ENCODE data around the gene TAF8.
A peak's percentile ranks its signal among the peaks of the same experiment; 100 is the strongest.

DNA sequence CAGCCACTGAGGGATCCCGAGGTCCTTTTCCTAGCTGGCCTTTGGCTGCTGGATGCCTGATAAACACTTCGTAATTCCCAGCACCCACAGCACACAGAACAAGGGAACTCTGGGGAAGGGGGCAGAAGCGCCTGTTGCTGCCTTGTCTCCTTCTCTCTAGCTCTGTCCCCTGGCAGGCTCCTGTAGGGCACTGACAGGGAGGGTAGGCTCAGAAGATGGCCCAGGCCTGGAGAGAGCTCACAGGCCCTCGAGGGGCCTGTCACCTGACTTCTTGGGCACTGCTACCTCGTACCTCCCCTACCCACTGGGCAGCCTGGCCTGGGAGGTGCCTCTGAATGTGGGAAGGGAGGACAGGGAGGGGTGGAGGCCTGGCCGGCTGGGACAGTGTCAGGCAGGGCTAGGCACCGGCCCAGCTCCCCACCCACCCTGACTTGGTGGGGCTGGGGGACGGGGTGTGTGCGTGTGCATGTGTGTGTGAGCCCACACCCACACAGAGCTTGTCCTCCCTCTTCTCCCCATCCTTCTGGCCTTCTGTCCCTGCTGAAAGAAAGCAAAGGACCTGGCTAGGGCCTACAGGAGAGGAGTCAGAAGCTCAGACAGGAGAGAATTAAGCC, 74.0 kb downstream of the TAF8 start:
- TF ChIP-seq POLR2A (IDR thresholded peaks at IDR 0.05) (no peak), POLR2AphosphoS5 (IDR thresholded peaks at IDR 0.05) (peak in 1 of 3 donors; percentile 32), EP300 (IDR thresholded peaks at IDR 0.05) (no peak)
- TF ChIP-seq, protein P1, sequence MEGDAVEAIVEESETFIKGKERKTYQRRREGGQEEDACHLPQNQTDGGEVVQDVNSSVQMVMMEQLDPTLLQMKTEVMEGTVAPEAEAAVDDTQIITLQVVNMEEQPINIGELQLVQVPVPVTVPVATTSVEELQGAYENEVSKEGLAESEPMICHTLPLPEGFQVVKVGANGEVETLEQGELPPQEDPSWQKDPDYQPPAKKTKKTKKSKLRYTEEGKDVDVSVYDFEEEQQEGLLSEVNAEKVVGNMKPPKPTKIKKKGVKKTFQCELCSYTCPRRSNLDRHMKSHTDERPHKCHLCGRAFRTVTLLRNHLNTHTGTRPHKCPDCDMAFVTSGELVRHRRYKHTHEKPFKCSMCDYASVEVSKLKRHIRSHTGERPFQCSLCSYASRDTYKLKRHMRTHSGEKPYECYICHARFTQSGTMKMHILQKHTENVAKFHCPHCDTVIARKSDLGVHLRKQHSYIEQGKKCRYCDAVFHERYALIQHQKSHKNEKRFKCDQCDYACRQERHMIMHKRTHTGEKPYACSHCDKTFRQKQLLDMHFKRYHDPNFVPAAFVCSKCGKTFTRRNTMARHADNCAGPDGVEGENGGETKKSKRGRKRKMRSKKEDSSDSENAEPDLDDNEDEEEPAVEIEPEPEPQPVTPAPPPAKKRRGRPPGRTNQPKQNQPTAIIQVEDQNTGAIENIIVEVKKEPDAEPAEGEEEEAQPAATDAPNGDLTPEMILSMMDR (IDR thresholded peaks at IDR 0.05): no peak

All from stomach (tissue), 4 donors.